Stimulated activated effector memory CD8-positive, alpha-beta T cell treated with anti-CD3 and anti-CD28 coated beads, Interleukin-12 subunit alpha, Interleukin-12 subunit beta, amount 100 ng/mL, for 72 hours (primary cell): ENCODE results near the gene RCSD1.
"Not testable (repeated sequence)": the region's sequence is repeated elsewhere in the genome, so short reads cannot be mapped to it uniquely, and the experiment has no call there.

Source experiments
- ATAC-seq: fragments of 150-1000 bp; cut with Tn5 transposase; 2 replicates; pipeline ENCODE4 v1.10.0; 2021
- DNase-seq, 2 donors: peaks; one replicate each; pipeline ENCODE4 v3.0.0; 2021 to 2022; ENCODE audit warnings: low spot score in 2 of 2
- H3K27ac Mint-ChIP-seq: one replicate; pipeline ENCODE4 v1.8.0; 2022; ENCODE audit warnings: mild to moderate bottlenecking, mixed read lengths
- H3K36me3 Mint-ChIP-seq: one replicate; pipeline ENCODE4 v1.8.0; 2022; ENCODE audit warnings: mild to moderate bottlenecking, mixed read lengths
- H3K4me1 Mint-ChIP-seq: one replicate; pipeline ENCODE4 v1.8.0; 2022; ENCODE audit warnings: mixed read lengths
- H3K4me3 Mint-ChIP-seq: one replicate; pipeline ENCODE4 v1.8.0; 2022; ENCODE audit warnings: mild to moderate bottlenecking, mixed read lengths
- H3K9me3 Mint-ChIP-seq: one replicate; pipeline ENCODE4 v1.8.0; 2022; ENCODE audit warnings: mixed read lengths

The RCSD1 gene

DNA sequence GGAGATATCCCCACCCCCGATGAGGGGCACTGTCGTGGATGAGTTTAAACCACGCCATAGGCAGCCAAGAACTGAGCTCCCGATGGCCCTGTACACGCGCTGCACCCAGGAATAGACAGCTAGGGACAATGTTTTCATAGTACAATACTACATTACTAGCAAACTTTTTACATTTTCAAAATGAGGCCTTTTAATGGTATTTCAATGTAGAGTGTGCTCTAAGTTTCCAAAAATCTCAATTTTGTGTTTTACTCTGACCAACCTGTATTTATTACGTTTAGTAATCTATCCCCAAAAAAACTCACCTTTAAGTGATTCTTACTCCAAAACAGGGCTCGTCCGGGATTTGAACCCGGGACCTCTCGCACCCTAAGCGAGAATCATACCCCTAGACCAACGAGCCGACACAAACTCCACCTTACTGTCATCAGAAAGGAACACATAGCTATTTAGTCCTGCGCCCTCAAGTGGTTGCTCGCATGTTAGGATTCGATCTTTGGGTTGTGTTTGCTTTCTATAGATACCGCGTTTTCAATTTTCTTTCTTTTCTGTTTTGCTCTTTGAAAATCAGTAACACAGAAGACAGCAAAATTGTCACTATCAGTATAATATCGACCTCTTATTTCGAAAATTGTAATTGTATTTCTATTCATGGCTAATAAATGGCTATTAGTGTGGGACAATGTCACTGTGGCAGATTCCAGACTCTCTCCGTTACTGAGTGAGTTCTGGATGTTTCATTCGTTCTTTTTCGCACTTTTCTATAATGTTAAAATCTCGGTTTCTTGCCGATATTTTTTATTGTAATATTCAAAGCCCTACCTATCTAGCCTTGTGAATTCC, 85.3 kb downstream of the RCSD1 start:
- Mint-ChIP-seq H3K4me1 (peaks cover 42% of the 10 kb centered on the region), H3K4me3 (peak overlapping the region; percentile 88), H3K27ac (peak overlapping the region; percentile 100), H3K36me3 (peaks cover 35% of the 10 kb centered on the region), H3K9me3 (no peaks in the 10 kb centered on the region)
- ATAC-seq (peak; percentile 72), DNase-seq (peak; percentile 85 to 97)

GRCh38 chr1:167716000-167716271, 85.9 kb downstream of the RCSD1 start:
- peaks cover 35% of the 10 kb centered on the region for H3K36me3 Mint-ChIP-seq
- peaks cover 44% of the 10 kb centered on the region for H3K4me1 Mint-ChIP-seq
- DNase-seq (no peak), ATAC-seq (no peak)
- H3K4me3 Mint-ChIP-seq: peak overlapping the region; percentile 88
- H3K27ac Mint-ChIP-seq: peak overlapping the region; percentile 100
- no peaks in the 10 kb centered on the region for H3K9me3 Mint-ChIP-seq

DNA sequence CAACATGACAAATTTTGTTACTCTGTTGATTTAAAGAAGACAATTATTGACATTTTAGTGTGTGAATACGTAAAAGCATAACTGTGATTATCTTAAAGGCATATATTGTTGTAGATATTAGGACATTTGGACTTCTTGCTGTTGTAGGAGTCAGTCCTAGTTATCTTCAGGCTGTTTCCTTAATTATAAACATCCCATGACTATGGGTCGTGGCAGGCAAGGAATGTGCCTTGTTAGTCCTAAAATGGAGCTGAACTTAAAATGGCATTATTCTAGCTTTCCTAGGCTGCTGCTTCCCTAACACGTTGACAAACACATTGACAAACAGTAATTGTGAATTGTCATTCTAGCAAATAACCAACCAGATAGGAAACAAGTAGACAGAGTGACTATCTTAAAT, 87.3 kb downstream of the RCSD1 start:
- Mint-ChIP-seq H3K27ac (no peak overlapping the region), H3K9me3 (no peaks in the 10 kb centered on the region), H3K36me3 (peaks cover 35% of the 10 kb centered on the region), H3K4me3 (peak overlapping the region; percentile 88), H3K4me1 (peaks cover 53% of the 10 kb centered on the region)
- DNase-seq (no peak), ATAC-seq (no peak)

- no peak for DNase-seq
- Mint-ChIP-seq H3K27ac (peak overlapping the region; percentile 1), H3K9me3 (no peaks in the 10 kb centered on the region), H3K4me1 (peaks cover 46% of the 10 kb centered on the region), H3K36me3 (peaks cover 24% of the 10 kb centered on the region), H3K4me3 (peak overlapping the region; percentile 8)
- no peak for ATAC-seq
Measured at GRCh38 chr1:167718914-167719691, 89.1 kb downstream of the RCSD1 start.

DNA sequence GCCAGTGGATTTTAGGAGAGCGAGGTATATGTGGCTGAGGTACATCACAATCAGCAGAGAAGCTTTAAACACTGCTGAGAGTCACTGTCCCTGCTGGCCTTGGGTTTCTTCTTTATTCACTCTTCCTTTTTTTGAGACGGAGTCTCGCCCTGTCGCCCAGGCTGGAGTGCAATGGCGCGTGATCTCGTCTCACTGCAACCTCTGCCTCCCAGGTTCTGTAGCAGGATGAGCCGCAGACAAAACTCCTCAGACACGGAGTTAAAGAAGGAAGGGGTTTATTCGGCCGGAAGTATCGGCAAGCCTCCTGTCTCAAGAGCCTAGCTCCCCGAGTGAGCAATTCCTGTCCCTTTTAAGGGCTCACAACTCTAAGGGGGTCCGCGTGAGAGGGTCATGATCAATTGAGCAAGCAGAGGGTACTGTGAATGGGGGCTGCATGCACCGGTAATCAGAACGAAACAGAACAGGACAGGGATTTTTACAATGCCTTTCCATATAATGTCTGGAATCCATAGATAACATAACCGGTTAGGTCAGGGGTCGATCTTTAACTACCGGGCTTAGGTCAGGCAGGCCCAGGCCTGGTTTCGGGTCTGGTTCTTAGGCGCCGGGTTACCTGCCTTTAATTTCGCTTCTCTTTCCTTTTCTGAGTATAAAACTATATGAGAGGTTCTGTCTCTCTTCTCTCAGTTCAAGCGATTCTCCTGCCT, 89.8 kb downstream of the RCSD1 start:
- not testable (repeated sequence) for ATAC-seq, H3K9me3 Mint-ChIP-seq, DNase-seq
- Mint-ChIP-seq H3K27ac (peak overlapping the region; percentile 1), H3K4me1 (peaks cover 45% of the 10 kb centered on the region), H3K4me3 (peak overlapping the region; percentile 8), H3K36me3 (peaks cover 17% of the 10 kb centered on the region)

DNA sequence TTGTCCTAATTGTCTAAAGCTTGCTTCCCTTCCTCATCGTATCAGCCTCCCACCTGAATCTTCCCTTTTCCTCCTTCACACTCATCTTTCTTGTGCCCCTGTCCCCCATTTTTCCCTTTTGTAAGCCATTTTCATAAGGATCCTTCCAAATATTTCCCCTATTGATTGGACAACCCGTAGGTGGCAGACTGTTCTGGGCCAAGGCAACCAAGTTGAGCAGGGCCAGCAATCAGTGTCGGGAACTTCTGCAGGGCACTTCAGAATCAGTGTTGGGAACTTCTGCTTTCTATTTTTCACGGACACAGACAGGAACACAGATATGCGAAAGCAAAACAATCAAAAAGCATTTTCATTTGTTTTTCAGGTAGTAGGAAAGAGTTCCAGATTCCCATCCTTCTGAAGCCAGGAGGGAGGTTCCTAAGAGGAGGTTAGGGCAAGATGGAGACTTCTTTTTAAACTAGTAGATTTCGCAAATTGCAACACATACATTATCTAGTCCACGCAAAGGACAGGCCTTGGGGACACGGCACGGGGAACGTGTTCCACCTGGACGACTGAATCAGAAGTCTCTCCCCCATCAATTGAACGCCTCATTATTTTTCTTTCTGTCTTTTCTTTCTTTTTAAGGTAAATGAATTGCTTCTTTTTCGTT, 91.1 kb downstream of the RCSD1 start:
- peak overlapping the region; percentile 83 for H3K4me3 Mint-ChIP-seq
- H3K36me3 Mint-ChIP-seq: peaks cover 4% of the 10 kb centered on the region
- H3K4me1 Mint-ChIP-seq: peaks cover 33% of the 10 kb centered on the region
- ATAC-seq: no peak
- H3K9me3 Mint-ChIP-seq: no peaks in the 10 kb centered on the region
- peak overlapping the region; percentile 68 for H3K27ac Mint-ChIP-seq
- DNase-seq: no peak

- Mint-ChIP-seq H3K27ac (peak within 1 kb of the TSS; percentile 68), H3K4me1 (peaks cover 31% of the 10 kb centered on the region), H3K9me3 (no peaks in the 10 kb centered on the region), H3K36me3 (no peaks in the 10 kb centered on the region), H3K4me3 (peak within 1 kb of the TSS; percentile 83)
- DNase-seq: peak; percentile 98 to 99
- peak; percentile 99 for ATAC-seq
Measured at GRCh38 chr1:167721617-167722151, 91.7 kb downstream of the RCSD1 start, which contains the start of gene MPZL1. Gene MPZL1 (plus strand): TSS chr1:167721982. CDS start chr1:167722152, 170 bp downstream.

- peak overlapping the region; percentile 68 for H3K27ac Mint-ChIP-seq
- H3K4me1 Mint-ChIP-seq: peaks cover 31% of the 10 kb centered on the region
- H3K36me3 Mint-ChIP-seq: no peaks in the 10 kb centered on the region
- peak overlapping the region; percentile 83 for H3K4me3 Mint-ChIP-seq
- DNase-seq (no peak), ATAC-seq (peak; percentile 77)
- H3K9me3 Mint-ChIP-seq: no peaks in the 10 kb centered on the region
Measured at GRCh38 chr1:167722152-167722869, 92.3 kb downstream of the RCSD1 start.

DNA sequence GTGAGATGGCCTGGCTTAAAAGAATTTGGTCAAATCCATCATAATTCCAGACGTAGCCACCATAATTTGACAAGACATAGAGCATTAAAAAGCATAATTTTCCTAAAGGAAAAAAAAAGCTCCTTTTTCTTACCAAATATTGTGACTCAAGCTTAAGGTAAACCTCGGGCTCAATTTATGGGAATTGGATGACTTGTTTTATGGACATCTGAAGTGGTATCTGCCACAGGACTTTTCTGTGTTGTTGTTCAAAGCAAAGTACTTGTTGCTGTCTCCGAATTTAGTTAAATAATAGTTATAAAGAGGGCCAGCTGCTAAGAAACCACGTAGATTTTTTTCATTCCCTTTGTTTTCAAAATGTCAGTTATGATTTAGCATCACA, 92.8 kb downstream of the RCSD1 start:
- ATAC-seq (no peak), DNase-seq (no peak)
- H3K36me3 Mint-ChIP-seq: no peaks in the 10 kb centered on the region
- no peak overlapping the region for H3K27ac Mint-ChIP-seq
- peaks cover 31% of the 10 kb centered on the region for H3K4me1 Mint-ChIP-seq
- H3K9me3 Mint-ChIP-seq: no peaks in the 10 kb centered on the region
- H3K4me3 Mint-ChIP-seq: peak overlapping the region; percentile 83

DNA sequence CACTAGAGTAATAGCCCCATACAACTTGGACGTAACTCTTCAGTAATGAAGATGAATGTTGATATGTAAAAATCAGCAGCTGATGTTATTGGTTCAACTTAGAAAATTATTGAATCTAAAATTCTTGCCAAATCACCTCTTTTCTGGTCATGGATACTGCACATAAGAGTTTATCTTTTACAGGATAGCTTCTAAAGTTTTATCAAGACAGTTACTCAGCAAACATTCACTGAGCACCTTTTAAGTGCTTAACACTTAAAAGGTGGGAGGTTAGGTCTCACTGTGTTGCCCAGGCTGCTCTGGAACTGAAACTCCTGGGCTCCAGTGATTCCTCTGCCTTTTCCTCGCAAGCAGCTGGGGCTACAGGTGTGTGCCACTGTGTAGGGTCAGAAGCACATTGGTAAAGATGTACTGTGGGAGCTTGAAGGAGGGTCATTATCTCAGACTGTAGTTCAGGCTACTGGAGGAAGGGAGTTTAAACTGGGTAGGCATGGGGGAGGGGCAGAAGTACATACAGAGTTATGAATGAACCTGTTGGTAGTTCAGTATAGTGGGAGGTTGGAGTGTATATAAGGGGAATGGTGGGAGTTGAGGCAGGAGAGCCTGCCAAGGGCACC, 93.8 kb downstream of the RCSD1 start:
- ATAC-seq (no peak), DNase-seq (no peak)
- H3K4me1 Mint-ChIP-seq: peaks cover 31% of the 10 kb centered on the region
- peak overlapping the region; percentile 83 for H3K4me3 Mint-ChIP-seq
- H3K9me3 Mint-ChIP-seq: no peaks in the 10 kb centered on the region
- H3K36me3 Mint-ChIP-seq: no peaks in the 10 kb centered on the region
- no peak overlapping the region for H3K27ac Mint-ChIP-seq

- H3K4me3 Mint-ChIP-seq: no peak overlapping the region
- DNase-seq (no peak), ATAC-seq (no peak)
- H3K4me1 Mint-ChIP-seq: peaks cover 20% of the 10 kb centered on the region
- no peaks in the 10 kb centered on the region for H3K9me3 Mint-ChIP-seq
- no peaks in the 10 kb centered on the region for H3K36me3 Mint-ChIP-seq
- H3K27ac Mint-ChIP-seq: no peak overlapping the region
Measured at GRCh38 chr1:167726008-167726407, 96.0 kb downstream of the RCSD1 start.

DNA sequence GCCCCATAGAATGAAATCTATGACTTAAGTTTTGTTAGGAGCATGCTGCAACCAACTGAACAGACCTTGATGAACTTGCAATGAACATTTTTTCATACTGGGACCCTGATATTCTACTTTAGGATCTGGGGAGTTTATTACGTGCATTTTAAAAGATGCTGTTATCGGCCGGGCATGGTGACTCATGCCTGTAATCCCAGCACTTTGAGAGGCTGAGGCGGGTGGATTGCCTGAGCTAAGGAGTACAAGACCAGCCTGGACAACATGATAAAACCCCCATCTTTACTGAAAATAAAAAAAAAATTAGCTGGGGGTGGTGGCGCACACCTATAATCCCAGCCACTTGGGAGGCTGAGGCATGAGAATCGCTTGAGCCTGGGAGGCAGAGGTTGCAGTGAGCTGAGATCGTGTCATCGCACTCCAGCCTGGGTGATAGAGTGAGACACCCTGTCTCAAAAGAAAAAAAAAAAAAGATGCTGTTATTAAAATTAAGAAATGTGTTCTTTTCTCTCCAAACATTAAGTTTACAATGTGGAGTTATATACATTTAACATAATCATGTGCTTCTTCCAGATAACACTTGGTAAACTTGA, 98.9 kb downstream of the RCSD1 start:
- Mint-ChIP-seq H3K4me3 (no peak overlapping the region), H3K27ac (no peak overlapping the region), H3K36me3 (no peaks in the 10 kb centered on the region)

DNA sequence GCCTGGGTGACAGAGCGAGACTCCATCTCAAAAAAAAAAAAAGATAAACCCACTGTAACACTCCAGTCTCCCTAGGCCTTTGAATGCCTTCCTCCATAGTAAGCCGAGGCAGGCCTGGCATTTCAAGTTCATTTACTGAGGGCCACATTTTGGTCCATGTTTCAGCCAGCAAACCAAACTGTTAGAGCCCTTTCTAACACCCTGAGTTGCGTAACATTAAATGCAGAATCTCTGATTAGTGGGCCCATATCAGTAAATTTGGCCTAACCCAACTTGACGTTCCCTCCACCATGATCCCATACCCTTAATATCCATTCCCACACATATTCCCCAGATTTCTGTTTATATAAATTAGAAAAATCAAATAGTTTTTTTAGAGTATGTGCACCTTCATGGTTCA, 104.2 kb downstream of the RCSD1 start:
- H3K4me1 Mint-ChIP-seq: no peaks in the 10 kb centered on the region
- DNase-seq: no peak
- no peaks in the 10 kb centered on the region for H3K36me3 Mint-ChIP-seq
- no peak overlapping the region for H3K4me3 Mint-ChIP-seq
- H3K9me3 Mint-ChIP-seq: no peaks in the 10 kb centered on the region
- ATAC-seq: no peak
- H3K27ac Mint-ChIP-seq: no peak overlapping the region

More for the DNA sequence above, 98.9 kb downstream of the RCSD1 start:
- ATAC-seq (no peak), DNase-seq (no peak)
- H3K9me3 Mint-ChIP-seq: no peaks in the 10 kb centered on the region
- H3K4me1 Mint-ChIP-seq: peaks cover 8% of the 10 kb centered on the region

DNA sequence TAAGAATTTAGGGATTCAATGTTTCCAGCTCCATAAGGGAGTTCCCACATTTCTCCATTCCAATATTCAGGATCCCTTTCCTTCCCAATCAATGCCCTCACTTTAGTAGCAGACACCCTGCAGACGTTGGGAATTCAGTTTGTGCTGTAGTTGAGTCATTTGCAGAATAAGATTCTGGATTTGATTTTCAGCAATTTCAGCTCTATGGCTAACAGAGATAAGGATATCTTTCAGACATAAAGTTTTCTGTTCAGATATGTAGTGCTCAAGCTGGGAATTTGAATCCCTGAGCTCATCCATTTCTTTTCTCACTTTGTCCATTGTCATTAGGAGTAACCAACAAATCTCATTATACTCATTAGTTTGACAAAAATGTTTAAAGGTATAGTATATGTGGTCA, 104.8 kb downstream of the RCSD1 start:
- no peak overlapping the region for H3K4me3 Mint-ChIP-seq
- H3K27ac Mint-ChIP-seq: no peak overlapping the region
- H3K4me1 Mint-ChIP-seq: no peaks in the 10 kb centered on the region
- ATAC-seq: no peak
- H3K36me3 Mint-ChIP-seq: no peaks in the 10 kb centered on the region
- no peaks in the 10 kb centered on the region for H3K9me3 Mint-ChIP-seq
- DNase-seq: no peak
